ENCODE results near the gene KCNQ1.

KCNQ1 gene

GRCh38 chr11:2760196-2760871 is 315.5 kb downstream of the KCNQ1 start:
- DNase-seq: no peak

GRCh38 chr11:2761131-2762030 is 316.6 kb downstream of the KCNQ1 start:
- no peak for DNase-seq

- DNase-seq: peak; percentile 0
Observed at GRCh38 chr11:2762031-2762380, 317.2 kb downstream of the KCNQ1 start.

DNA sequence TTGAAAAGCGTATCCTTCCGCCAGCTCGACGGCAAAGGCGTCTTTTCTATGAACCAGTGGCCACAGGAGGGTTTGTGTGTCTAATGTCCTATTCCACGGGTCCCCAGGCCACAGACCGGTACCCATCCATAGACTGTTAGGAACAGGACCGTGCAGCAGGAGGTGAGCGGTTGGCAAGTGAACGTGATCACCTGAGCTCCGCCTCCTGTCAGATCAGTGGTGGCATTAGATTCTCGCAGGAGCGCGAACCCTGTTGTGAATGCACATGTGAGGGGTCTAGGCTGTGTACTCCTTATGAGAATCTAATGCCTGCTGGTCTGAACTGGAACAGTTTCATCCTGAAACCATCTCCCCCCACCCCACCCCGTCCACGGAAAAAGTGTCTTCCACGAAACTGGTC is 317.6 kb downstream of the KCNQ1 start:
- DNase-seq: peak; percentile 0

- DNase-seq: no peak
Observed at GRCh38 chr11:2763984-2764383, 319.2 kb downstream of the KCNQ1 start.

- no peak for DNase-seq
Observed at GRCh38 chr11:2765491-2765890, 320.7 kb downstream of the KCNQ1 start.

DNA sequence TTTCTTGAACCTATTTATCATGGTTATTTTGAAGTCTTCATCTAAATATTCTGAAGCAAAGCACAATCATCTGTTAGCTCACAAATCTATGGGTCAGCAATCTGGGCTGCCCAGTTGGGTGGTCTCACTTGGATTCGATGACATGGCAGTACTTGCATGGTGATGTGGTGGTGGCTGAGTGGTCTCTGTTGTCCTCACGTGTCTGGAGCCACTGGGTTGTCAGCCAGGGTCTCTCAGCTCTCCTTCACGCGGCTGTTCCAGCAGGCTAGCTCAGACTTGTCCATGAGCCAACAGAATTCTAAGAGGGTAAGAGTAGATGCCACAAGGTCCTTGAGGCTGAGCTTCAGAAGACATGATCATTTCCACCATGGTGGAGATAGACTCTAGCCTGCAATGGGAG is 321.4 kb downstream of the KCNQ1 start:
- DNase-seq: no peak

GRCh38 chr11:2767071-2767470 is 322.3 kb downstream of the KCNQ1 start:
- DNase-seq: no peak

GRCh38 chr11:2767801-2768200 is 323.0 kb downstream of the KCNQ1 start:
- DNase-seq: no peak

DNA sequence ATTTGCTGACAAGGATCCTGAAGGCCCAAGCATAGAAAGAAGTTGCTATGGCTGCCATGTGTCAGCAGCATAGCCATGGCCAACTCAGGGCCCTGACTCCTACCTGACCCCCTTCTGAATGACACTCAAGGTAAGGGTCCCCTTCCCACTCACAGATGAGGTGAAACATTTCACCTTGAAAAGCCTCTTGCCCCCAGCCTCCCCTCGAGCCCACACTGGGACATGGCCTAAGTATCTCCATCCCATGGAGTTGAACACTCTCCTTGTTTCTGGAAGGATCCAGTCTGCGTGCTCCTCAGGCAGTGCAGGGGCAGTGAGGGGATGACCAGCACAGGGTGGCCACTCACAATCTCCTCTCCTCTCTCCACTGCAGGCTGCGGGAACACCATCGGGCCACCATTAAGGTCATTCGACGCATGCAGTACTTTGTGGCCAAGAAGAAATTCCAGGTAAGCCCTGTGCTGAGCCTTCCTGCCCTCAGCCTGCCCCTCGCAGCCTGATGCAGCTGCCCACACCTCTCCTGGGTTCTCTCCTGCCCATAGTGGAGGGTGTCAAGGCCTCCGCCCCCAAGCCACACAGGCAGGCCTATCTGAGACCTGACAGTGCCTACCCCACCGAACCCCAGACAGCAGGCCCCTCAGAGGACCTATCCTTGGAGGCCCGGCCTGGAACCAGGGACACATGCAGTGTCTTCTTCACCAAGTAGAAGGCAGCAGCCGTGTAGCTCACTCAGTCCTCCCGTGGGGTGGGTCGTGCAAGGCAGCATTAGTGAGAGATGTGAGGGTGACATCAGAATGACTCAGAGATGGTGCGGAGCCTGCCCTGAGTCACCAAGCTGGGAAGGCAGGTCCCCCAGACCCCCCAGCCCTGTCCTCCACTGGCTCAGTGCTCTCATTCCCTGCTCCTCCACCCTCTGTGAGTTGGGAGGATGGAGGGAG is 323.9 kb downstream of the KCNQ1 start:
- DNase-seq: peak; percentile 3

DNA sequence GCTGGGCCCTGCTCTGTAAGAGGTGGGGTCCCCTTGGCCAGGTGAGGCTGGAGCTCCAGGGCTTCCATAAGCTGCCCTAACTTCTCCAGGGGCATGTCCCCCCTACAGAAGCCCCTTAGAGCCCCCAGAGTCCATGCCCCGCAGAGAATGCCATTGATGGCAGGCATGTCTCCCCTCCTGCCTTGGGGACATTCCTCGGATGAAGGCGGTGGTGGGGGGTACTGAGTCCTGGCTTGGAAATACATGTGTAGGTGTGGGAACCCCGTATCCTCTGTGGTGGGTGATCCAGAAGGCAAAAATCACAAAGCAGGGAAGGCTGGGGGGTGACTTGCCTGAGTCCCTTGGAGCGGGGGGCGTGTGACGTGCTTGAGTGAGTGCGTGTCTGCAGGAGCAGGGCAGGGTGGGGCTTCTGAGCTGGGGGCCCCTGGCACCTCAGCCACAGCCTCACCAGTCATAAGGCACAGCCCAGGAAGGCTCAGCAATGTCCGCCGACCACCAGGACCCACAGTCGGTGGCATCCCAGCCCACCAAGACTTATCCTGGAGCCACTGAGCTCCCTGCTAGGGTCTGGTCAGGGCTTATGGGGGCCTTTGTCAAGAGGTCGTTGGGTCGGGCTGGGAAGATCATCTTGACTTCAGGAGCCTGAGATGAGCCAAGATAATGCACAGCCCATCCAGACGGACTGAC is 324.7 kb downstream of the KCNQ1 start:
- DNase-seq: no peak

- no peak for DNase-seq
Observed at GRCh38 chr11:2770096-2770751, 325.4 kb downstream of the KCNQ1 start.

GRCh38 chr11:2770761-2771301 is 326.0 kb downstream of the KCNQ1 start:
- DNase-seq: peak; percentile 0

DNA sequence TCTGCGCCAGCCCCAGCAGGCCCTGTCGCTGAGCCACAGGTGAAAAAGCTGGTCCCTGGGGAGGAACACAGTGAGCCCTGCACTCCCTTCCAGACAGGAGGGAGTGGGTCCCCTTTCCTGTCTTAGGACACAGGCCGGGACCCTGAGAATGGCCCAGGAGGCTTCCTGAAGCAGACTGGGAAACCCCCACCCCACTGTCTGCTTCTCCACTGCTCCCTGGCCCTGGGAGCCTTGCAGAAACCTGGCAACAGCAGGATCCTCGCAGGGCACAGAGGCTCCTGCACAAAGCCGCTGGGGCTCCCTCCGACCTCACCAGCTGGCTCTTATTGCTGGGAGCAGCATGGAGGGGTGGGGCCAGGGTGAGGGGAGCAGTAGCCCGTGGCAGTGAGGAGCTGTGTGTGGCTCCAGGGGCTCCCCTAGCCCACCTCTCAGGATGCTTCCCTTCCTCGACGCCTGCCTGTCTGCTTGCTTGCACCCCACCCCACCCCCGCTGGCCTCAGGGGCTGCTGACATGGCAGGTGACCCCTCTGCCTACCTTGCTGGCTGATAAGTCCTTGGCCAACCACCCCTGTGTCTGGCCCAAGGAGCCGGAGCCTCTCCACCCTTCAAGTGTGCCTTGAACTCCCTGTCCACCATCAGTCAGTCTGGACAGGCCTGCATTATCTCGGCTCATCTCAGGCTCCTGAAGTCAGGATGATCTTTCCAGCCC is 327.1 kb downstream of the KCNQ1 start:
- DNase-seq: peak; percentile 1

DNA sequence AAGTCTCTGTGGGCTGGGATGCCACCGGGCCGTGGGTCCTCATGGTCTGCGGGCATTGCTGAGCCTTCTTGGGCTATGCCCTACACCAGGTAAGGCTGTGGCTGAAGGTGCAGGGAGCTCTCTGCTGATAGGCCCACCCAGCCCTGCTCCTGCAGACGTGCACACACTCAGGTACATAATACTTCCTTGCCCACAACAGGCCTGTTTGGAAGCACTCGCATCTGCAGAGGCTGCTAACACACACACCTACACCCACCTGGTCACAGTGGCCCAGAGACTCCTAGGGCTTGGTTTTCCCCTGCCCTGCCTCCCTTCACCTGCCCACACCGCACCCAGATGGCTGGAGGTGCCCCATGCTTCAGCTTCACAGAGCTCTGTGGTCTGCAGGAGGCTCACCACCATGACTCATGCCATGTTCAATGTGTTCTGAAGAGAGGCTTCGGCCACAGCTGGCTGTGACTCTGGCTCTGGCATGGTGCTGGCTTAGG is 327.8 kb downstream of the KCNQ1 start:
- DNase-seq: peak; percentile 1

DNA sequence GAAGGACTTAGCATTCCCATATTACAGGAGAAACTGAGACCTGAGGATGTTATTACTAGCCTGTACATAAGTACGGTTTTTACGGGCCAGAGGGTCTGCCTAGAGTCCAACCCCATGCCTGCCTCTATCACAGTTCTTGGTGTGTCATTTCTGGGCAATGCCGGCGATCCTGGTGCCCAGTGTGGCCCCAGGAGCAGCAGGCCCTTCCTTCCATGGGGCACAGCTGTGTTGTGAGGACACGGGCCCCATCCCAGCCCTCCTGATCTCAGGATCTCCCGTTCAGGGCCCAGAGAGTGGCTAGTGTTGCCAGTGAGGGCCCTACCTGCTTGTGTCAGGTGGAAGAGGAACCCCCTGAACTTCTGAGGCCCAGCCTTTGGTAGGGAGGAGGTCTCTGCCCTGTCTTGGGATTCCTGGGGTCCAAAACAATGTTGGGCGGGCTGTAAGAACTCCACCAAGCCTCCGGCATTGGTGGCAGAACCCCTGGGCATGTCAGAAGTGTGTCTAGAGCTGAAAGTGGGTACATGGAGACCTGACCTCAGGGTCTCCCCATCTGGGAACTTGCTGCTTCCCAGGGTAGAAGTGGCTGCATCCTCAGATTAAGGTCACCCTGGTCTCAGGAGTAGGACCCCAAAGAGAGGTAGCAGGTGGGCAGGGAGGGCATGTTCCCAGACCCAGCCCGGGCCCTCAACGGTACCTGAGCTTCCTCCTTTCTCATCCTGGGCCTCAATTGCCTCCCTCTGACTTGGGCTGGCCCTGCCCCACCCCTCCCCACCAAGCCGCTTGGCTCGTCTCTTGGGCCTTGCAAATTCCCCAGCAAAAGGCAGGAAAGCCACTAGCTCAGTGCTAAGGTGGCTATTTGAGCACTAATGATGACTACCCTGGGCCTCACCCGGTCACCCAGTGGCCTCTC is 329.6 kb downstream of the KCNQ1 start:
- DNase-seq: no peak

GRCh38 chr11:2775083-2775625 is 330.3 kb downstream of the KCNQ1 start:
- DNase-seq: no peak

GRCh38 chr11:2775626-2776350 is 331.0 kb downstream of the KCNQ1 start:
- peak; percentile 0 for DNase-seq
